ENCODE results near the gene RNF126. TPM values are rescaled to one million over a fixed set of nuclear protein-coding genes. Genes with fewer than 3 reads are reported as not detected.

Gene RNF126
- total RNA-seq, 1 experiment from 2014 or later: 44.8 TPM

- BruUV-seq (replicated peaks): no TSS peak
- H3K27ac Mint-ChIP-seq (ENCODE audit: unreplicated experiment): no peak overlapping the region
- no peaks in the 10 kb centered on the region for H3K4me1 Mint-ChIP-seq (ENCODE audit: low read depth, unreplicated experiment)
- DNase-seq: no peak
- CTCF ChIA-PET: no interaction called here
- H3K9me3 Mint-ChIP-seq (ENCODE audit: low read depth, unreplicated experiment): no peaks in the 10 kb centered on the region
- intact Hi-C loops (cut with micrococcal nuclease; ENCODE audit: unreplicated experiment): no loop called here
- peaks cover 29% of the 10 kb centered on the region for H3K36me3 Mint-ChIP-seq (ENCODE audit: insufficient read depth, unreplicated experiment)
- no peak for TF ChIP-seq CTCF (IDR thresholded peaks at IDR 0.05; ENCODE audit: unreplicated experiment)
- no peak overlapping the region for H3K4me3 Mint-ChIP-seq (ENCODE audit: low read depth, unreplicated experiment)
- H3K27me3 Mint-ChIP-seq (ENCODE audit: unreplicated experiment): no peaks in the 10 kb centered on the region
Observed at GRCh38 chr19:651991-652390, 11.0 kb downstream of the RNF126 start.

- TF ChIP-seq CTCF (IDR thresholded peaks at IDR 0.05; ENCODE audit: unreplicated experiment): no peak
- peaks cover 29% of the 10 kb centered on the region for H3K36me3 Mint-ChIP-seq (ENCODE audit: insufficient read depth, unreplicated experiment)
- no peaks in the 10 kb centered on the region for H3K4me1 Mint-ChIP-seq (ENCODE audit: low read depth, unreplicated experiment)
- no peak overlapping the region for H3K27ac Mint-ChIP-seq (ENCODE audit: unreplicated experiment)
- intact Hi-C loops (cut with micrococcal nuclease; ENCODE audit: unreplicated experiment): no loop called here
- CTCF ChIA-PET: no interaction called here
- no peaks in the 10 kb centered on the region for H3K9me3 Mint-ChIP-seq (ENCODE audit: low read depth, unreplicated experiment)
- no peak for DNase-seq
- H3K4me3 Mint-ChIP-seq (ENCODE audit: low read depth, unreplicated experiment): no peak overlapping the region
- H3K27me3 Mint-ChIP-seq (ENCODE audit: unreplicated experiment): no peaks in the 10 kb centered on the region
- no TSS peak for BruUV-seq (replicated peaks)
Observed at GRCh38 chr19:651114-651818, 11.7 kb downstream of the RNF126 start.

GRCh38 chr19:650121-650520, 12.9 kb downstream of the RNF126 start:
- Mint-ChIP-seq H3K36me3 (ENCODE audit: insufficient read depth, unreplicated experiment) (peaks cover 32% of the 10 kb centered on the region), H3K4me1 (ENCODE audit: low read depth, unreplicated experiment) (no peaks in the 10 kb centered on the region), H3K4me3 (ENCODE audit: low read depth, unreplicated experiment) (no peak overlapping the region), H3K27ac (ENCODE audit: unreplicated experiment) (no peak overlapping the region), H3K9me3 (ENCODE audit: low read depth, unreplicated experiment) (no peaks in the 10 kb centered on the region), H3K27me3 (ENCODE audit: unreplicated experiment) (no peaks in the 10 kb centered on the region)
- no peak for DNase-seq
- CTCF ChIA-PET: no interaction called here
- no peak for TF ChIP-seq CTCF (IDR thresholded peaks at IDR 0.05; ENCODE audit: unreplicated experiment)
- intact Hi-C loops (cut with micrococcal nuclease; ENCODE audit: unreplicated experiment): no loop called here
- BruUV-seq (replicated peaks): no TSS peak

- Mint-ChIP-seq H3K27me3 (ENCODE audit: unreplicated experiment) (no peaks in the 10 kb centered on the region), H3K27ac (ENCODE audit: unreplicated experiment) (no peak overlapping the region), H3K4me3 (ENCODE audit: low read depth, unreplicated experiment) (no peak overlapping the region), H3K4me1 (ENCODE audit: low read depth, unreplicated experiment) (no peaks in the 10 kb centered on the region), H3K9me3 (ENCODE audit: low read depth, unreplicated experiment) (no peaks in the 10 kb centered on the region), H3K36me3 (ENCODE audit: insufficient read depth, unreplicated experiment) (peaks cover 29% of the 10 kb centered on the region)
- no peak for TF ChIP-seq CTCF (IDR thresholded peaks at IDR 0.05; ENCODE audit: unreplicated experiment)
- intact Hi-C loops (cut with micrococcal nuclease; ENCODE audit: unreplicated experiment): no loop called here
- DNase-seq: no peak
- no TSS peak for BruUV-seq (replicated peaks)
- CTCF ChIA-PET: no interaction called here
Observed at GRCh38 chr19:648904-649801, 13.9 kb downstream of the RNF126 start.
